Spleen (tissue), 7 donors: ENCODE data around the gene GPATCH4.

ENCODE experiments used
- POLR2A ChIP-seq, 3 donors: fragments of 450-650 bp; IDR thresholded peaks; one replicate each; pipeline ENCODE4 v1.5.1; 2017; ENCODE audit warnings: antibody characterized with exemption in 3 of 3, mild to moderate bottlenecking in 1 of 3
- TF ChIP-seq, protein P1 (sequence below), 11 experiments: fragments of 200-600 bp in 7 of 11; fragments of 450-650 bp in 4 of 11; sonication (generic) in 4 of 11; IDR thresholded peaks in 8 of 11; conservative IDR thresholded peaks in 3 of 11; 1 replicate in 7 of 11; 2 replicates in 4 of 11; pipeline versions ENCODE4 v1.4.0 to v1.8.0; 2016 to 2021; ENCODE audit warnings: antibody characterized with exemption in 11 of 11, inconsistent platforms in 4 of 11, mild to moderate bottlenecking in 1 of 11
- donor health status: DM: no; HTN: no; CAD: no; lungs with moderate emphysema.
- donor health status: DM: no; HTN: no; CAD: no.
- donor health status: DM: no; HTN: no; CAD: no.

DNA sequence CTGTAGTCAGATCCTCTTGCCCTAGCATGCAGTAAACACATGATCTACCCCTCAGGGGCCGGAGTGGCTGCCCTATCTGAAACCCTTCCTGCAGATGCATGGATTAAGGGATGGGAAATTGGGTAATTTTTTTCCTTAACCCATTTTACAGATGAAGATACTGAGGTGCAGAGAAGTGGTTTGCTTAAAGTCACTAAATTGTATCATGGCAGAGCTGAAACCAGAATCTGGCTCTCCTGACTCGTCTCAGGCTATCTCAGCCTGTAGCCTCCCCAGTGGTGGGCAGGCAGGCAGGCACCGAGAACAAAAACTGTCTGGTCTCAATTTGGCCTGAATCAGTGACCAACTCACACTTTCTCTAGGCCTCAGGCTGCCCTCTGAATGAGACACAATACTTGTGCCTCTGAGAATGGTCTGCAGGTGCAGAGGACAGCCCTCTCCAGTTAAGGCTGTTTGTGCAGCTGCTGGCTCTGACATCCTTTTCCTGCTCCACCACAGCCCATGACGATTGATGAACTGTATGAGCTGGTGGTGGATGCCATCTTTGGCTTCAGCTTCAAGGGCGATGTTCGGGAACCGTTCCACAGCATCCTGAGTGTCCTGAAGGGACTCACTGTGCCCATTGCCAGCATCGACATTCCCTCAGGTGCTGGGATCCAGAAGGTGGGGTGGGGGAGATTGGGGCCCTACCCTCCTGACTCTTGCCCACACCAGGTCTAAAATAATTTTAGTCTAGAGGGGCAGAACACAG is 8.2 kb downstream of the GPATCH4 start:
- TF ChIP-seq, protein P1, sequence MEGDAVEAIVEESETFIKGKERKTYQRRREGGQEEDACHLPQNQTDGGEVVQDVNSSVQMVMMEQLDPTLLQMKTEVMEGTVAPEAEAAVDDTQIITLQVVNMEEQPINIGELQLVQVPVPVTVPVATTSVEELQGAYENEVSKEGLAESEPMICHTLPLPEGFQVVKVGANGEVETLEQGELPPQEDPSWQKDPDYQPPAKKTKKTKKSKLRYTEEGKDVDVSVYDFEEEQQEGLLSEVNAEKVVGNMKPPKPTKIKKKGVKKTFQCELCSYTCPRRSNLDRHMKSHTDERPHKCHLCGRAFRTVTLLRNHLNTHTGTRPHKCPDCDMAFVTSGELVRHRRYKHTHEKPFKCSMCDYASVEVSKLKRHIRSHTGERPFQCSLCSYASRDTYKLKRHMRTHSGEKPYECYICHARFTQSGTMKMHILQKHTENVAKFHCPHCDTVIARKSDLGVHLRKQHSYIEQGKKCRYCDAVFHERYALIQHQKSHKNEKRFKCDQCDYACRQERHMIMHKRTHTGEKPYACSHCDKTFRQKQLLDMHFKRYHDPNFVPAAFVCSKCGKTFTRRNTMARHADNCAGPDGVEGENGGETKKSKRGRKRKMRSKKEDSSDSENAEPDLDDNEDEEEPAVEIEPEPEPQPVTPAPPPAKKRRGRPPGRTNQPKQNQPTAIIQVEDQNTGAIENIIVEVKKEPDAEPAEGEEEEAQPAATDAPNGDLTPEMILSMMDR (IDR thresholded peaks at IDR 0.05 in 8 of 11, conservative IDR thresholded peaks at IDR 0.05 in 3 of 11) = no peak
- TF ChIP-seq POLR2A (IDR thresholded peaks at IDR 0.05) = no peak
